ENCODE measurements around the gene PKP4. TPM values are rescaled to one million over a fixed set of nuclear protein-coding genes. Genes with fewer than 3 reads are reported as not detected.

PKP4 gene
- total and polyA plus RNA-seq, 7 donors, result 6.8 to 23.8 (median 18.0) TPM

DNA sequence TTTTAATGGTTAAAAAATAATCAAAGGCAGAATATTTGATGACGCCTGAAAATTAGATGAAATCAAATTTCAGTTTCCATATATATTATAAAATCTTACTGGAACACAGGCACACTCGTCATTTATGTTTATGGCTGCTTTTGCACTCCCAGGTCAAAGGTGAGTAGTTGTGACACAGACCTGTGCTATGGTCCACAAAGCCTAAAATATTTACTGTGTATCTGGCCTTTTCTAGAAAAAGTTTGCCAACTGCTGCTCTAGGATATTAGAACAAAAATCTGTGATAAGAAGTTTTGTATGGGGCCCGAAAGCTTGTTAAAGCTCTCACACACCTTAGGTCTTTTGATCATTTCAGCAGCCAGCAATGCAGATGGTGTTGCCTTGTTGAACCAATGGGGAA is 104.3 kb downstream of the PKP4 start:
- Histone ChIP-seq H3K27ac (no peak overlapping the region), H3K9me3 (no peaks in the 10 kb centered on the region), H3K4me3 (no peak overlapping the region), H3K4me1 (no peaks in the 10 kb centered on the region), H3K36me3 (ENCODE audit: insufficient read depth in 1 of 2, low read depth in 1 of 2) (no peaks in the 10 kb centered on the region), H3K27me3 (ENCODE audit: insufficient read depth in 3 of 3, low read length in 2 of 3) (no peaks in the 10 kb centered on the region)
- no peak for ATAC-seq
- WGBS, 3 donors, result 91 to 97% (median 96%) methylated on average over 3 of the region's 3 CpGs
- DNase-seq, result no peak
- TF ChIP-seq, protein P1, sequence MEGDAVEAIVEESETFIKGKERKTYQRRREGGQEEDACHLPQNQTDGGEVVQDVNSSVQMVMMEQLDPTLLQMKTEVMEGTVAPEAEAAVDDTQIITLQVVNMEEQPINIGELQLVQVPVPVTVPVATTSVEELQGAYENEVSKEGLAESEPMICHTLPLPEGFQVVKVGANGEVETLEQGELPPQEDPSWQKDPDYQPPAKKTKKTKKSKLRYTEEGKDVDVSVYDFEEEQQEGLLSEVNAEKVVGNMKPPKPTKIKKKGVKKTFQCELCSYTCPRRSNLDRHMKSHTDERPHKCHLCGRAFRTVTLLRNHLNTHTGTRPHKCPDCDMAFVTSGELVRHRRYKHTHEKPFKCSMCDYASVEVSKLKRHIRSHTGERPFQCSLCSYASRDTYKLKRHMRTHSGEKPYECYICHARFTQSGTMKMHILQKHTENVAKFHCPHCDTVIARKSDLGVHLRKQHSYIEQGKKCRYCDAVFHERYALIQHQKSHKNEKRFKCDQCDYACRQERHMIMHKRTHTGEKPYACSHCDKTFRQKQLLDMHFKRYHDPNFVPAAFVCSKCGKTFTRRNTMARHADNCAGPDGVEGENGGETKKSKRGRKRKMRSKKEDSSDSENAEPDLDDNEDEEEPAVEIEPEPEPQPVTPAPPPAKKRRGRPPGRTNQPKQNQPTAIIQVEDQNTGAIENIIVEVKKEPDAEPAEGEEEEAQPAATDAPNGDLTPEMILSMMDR (IDR thresholded peaks at IDR 0.05), result no peak
- intact Hi-C loops (cut with DNase I), result no loop called here

DNA sequence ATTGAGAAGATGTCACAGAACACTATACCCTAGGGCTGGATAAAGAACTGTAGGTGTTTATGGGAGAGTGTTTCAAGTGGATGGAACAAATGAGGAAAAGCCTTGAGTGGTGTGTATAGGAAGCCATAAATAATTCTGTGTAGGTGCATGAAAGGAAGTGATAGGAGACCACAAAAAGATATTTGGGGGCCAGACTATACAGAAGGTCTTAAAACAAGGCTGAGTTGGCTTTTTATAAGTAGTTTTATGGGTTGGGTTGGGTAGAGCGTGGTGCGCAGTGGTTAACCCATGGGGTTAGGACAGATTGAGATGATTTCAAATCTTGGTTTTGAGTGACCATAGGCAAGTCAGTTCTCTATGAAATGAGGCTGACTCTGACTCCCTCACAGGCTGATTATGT is 110.5 kb downstream of the PKP4 start:
- Histone ChIP-seq H3K27me3 (ENCODE audit: insufficient read depth in 3 of 3, low read length in 2 of 3) (no peaks in the 10 kb centered on the region), H3K4me3 (no peak overlapping the region), H3K36me3 (ENCODE audit: insufficient read depth in 1 of 2, low read depth in 1 of 2) (no peaks in the 10 kb centered on the region), H3K4me1 (no peaks in the 10 kb centered on the region), H3K9me3 (no peaks in the 10 kb centered on the region), H3K27ac (no peak overlapping the region)
- intact Hi-C loops (cut with DNase I), result no loop called here
- 94 to 98% (median 97%) methylated on average over 2 of the region's 2 CpGs for WGBS, 3 donors
- DNase-seq (no peak), ATAC-seq (no peak)
- TF ChIP-seq, protein P1 (IDR thresholded peaks at IDR 0.05), result no peak

DNA sequence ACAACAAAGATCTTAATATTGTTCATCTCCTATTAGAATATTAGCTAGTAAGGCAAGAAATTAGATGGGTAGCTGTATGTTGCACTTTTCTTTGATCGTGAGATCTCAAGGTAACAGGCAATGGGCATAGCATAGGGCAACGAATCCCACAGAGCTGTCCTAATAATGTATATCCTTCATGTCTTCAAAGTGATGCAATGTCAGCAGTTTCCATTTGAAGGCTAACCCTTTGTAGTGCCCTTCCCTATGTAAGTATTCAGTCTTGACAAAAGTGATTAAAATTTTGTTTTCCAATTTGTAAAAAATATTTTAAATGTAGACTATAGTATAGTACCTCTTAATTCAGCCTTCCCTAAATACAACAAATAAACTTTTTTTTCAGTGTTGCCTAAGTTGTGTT is 112.5 kb downstream of the PKP4 start:
- 89 to 94% (median 93%) methylated on average over 2 of the region's 2 CpGs for WGBS, 3 donors
- DNase-seq (no peak), ATAC-seq (no peak)
- H3K27me3 ChIP-seq (ENCODE audit: insufficient read depth in 3 of 3, low read length in 2 of 3), result no peaks in the 10 kb centered on the region
- intact Hi-C loops (cut with DNase I), result no loop called here
- no peaks in the 10 kb centered on the region for H3K4me1 ChIP-seq
- H3K4me3 ChIP-seq, result no peak overlapping the region
- H3K9me3 ChIP-seq, result no peaks in the 10 kb centered on the region
- TF ChIP-seq, protein P1 (IDR thresholded peaks at IDR 0.05), result no peak
- H3K36me3 ChIP-seq (ENCODE audit: insufficient read depth in 1 of 2, low read depth in 1 of 2), result no peaks in the 10 kb centered on the region
- H3K27ac ChIP-seq, result no peak overlapping the region

DNA sequence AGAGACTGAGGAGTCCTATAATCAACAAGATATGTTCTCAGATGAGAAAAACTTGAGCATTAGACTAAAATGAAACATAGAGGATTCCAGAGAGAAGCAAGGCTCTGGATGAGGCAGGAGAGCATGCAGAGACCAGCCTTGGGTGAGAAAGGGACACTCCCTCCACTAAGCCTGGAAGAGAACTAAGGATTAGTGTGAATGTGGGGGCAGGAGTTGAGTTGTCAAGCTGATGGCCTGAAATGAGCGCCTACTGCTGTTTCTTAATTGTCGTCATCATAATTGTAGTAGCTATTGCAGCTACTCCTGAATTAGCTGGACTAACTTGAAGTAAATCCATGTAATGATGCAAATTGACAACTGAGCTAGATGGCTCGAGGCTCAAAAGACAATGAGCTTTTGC is 114.1 kb downstream of the PKP4 start:
- ATAC-seq, result no peak

DNA sequence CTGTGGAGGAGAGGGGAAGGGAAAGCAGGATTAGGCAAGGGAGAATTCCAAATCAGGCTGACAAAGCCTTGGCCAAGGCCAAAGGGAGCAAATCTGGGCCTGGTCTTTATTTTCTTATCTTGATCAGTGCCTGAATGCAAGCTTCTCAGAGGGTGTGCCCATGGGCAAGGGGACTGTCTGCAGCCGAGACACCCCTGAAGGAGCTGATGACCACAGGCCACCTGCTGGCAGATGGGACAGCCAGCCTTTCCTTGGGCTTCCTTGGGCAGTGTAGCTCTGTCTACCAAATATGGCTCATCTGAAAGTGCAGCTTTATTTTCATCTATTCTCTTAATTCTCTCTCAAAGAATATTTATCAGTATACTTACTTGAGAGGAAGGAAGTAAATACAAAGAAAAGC is 117.0 kb downstream of the PKP4 start:
- TF ChIP-seq, protein P1 (IDR thresholded peaks at IDR 0.05), result no peak
- Histone ChIP-seq H3K4me1 (no peaks in the 10 kb centered on the region), H3K4me3 (no peak overlapping the region), H3K36me3 (ENCODE audit: insufficient read depth in 1 of 2, low read depth in 1 of 2) (no peaks in the 10 kb centered on the region), H3K27ac (no peak overlapping the region), H3K27me3 (ENCODE audit: insufficient read depth in 3 of 3, low read length in 2 of 3) (no peaks in the 10 kb centered on the region), H3K9me3 (no peaks in the 10 kb centered on the region)
- 79 to 100% (median 81%) methylated on average over 1 of the region's 1 CpG for WGBS, 3 donors
- no peak for ATAC-seq
- DNase-seq, result no peak
- intact Hi-C loops (cut with DNase I), result no loop called here

More for the DNA sequence above, 114.1 kb downstream of the PKP4 start:
- intact Hi-C loops (cut with DNase I), result no loop called here
- H3K9me3 ChIP-seq, result no peaks in the 10 kb centered on the region
- no peak overlapping the region for H3K4me3 ChIP-seq
- 96 to 98% (median 97%) methylated on average over 3 of the region's 3 CpGs for WGBS, 3 donors
- no peak for DNase-seq
- H3K36me3 ChIP-seq (ENCODE audit: insufficient read depth in 1 of 2, low read depth in 1 of 2), result no peaks in the 10 kb centered on the region
- no peak overlapping the region for H3K27ac ChIP-seq
- TF ChIP-seq, protein P1 (IDR thresholded peaks at IDR 0.05), result no peak
- no peaks in the 10 kb centered on the region for H3K27me3 ChIP-seq (ENCODE audit: insufficient read depth in 3 of 3, low read length in 2 of 3)
- H3K4me1 ChIP-seq, result no peaks in the 10 kb centered on the region
